Stimulated activated memory B cell treated with anti-CD40 and anti-IgM and Interleukin-4, amounts not matched to agents 10 μg/mL and 1 μg/mL and 100 μg/mL, for 72 hours (primary cell): Measurements from ENCODE around the gene HTT.

Experiments used
- ATAC-seq: fragments of 150-1000 bp; cut with Tn5 transposase; 2 replicates; pipeline ENCODE4 v1.10.0; 2021
- H3K27ac Mint-ChIP-seq: one replicate; pipeline ENCODE4 v1.8.0; 2022; ENCODE audit warnings: mild to moderate bottlenecking, mixed read lengths
- H3K27me3 Mint-ChIP-seq: one replicate; pipeline ENCODE4 v1.8.0; 2022; ENCODE audit warnings: mixed read lengths
- H3K36me3 Mint-ChIP-seq: one replicate; pipeline ENCODE4 v1.8.0; 2022; ENCODE audit warnings: mixed read lengths
- H3K4me1 Mint-ChIP-seq: one replicate; pipeline ENCODE4 v1.8.0; 2022; ENCODE audit warnings: mixed read lengths
- H3K4me3 Mint-ChIP-seq: one replicate; pipeline ENCODE4 v1.8.0; 2022; ENCODE audit warnings: mild to moderate bottlenecking, moderate library complexity, mixed read lengths
- H3K9me3 Mint-ChIP-seq: one replicate; pipeline ENCODE4 v1.8.0; 2022; ENCODE audit warnings: mixed read lengths

HTT gene

DNA sequence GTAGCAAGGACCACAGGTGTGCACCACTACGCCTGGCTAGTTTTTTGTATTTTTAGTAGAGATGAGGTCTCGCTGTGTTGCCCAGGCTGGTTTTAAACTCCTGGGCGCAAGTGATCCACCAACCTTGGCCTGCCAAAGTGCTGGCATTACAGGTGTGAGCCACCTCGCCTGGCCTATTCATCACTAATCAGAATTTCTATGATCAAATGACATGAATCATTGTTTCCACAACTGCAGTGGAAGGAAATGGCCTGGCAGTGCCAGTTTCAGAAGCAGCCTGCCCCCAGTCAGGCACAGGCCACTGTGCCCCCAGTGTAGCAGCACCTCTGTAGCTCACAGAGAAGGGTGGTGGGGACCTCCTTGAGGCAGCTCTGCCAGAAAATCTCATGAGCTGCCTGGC lies 108.5 kb downstream of the HTT start:
- no peak for ATAC-seq
- Mint-ChIP-seq H3K27me3 (no peaks in the 10 kb centered on the region), H3K36me3 (peaks cover 92% of the 10 kb centered on the region), H3K27ac (no peak overlapping the region), H3K4me1 (peaks cover 9% of the 10 kb centered on the region), H3K9me3 (no peaks in the 10 kb centered on the region), H3K4me3 (no peak overlapping the region)

DNA sequence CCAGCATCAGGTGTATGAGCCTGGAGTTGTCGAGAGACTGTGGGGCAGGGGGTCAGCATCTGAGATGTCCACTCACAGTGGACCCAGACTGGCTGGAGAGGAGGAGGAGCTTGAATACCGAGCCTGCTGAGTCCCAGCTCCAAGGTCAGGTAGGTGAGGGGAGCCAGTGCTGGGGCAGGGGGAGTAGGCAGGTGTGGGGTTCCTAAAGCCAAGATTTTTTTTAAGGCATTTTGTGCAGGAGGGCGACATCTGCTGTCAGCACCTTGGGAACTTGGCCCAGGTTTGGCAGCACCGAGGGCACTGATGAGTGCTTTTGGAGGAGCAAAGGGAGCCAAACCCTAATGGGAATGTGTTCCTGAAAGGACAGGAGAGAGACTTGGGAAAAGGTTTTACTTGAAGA lies 110.2 kb downstream of the HTT start:
- H3K36me3 Mint-ChIP-seq: peaks cover 89% of the 10 kb centered on the region
- H3K4me3 Mint-ChIP-seq: no peak overlapping the region
- H3K9me3 Mint-ChIP-seq: no peaks in the 10 kb centered on the region
- H3K27ac Mint-ChIP-seq: peak overlapping the region; percentile 1
- H3K27me3 Mint-ChIP-seq: no peaks in the 10 kb centered on the region
- peaks cover 9% of the 10 kb centered on the region for H3K4me1 Mint-ChIP-seq
- no peak for ATAC-seq

DNA sequence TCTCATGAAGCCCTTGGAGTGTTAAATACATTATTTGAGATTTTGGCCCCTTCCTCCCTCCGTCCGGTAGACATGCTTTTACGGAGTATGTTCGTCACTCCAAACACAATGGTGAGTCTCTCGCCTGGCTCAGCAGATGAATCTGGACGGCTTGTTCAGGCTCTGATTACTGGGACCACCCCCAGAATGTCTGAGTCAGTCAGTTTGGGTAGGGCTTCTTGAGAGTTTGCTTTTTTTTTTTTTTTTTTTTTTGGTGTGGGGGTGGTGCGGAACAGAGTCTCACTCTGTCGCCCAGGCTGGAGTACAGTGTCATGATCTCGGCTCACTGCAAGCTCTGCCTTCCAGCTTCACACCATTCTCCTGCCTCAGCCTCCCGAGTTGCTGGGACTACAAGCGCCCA lies 112.1 kb downstream of the HTT start:
- no peak for ATAC-seq
- Mint-ChIP-seq H3K27ac (no peak overlapping the region), H3K4me3 (no peak overlapping the region), H3K36me3 (peaks cover 79% of the 10 kb centered on the region), H3K4me1 (peaks cover 9% of the 10 kb centered on the region), H3K27me3 (no peaks in the 10 kb centered on the region), H3K9me3 (no peaks in the 10 kb centered on the region)

DNA sequence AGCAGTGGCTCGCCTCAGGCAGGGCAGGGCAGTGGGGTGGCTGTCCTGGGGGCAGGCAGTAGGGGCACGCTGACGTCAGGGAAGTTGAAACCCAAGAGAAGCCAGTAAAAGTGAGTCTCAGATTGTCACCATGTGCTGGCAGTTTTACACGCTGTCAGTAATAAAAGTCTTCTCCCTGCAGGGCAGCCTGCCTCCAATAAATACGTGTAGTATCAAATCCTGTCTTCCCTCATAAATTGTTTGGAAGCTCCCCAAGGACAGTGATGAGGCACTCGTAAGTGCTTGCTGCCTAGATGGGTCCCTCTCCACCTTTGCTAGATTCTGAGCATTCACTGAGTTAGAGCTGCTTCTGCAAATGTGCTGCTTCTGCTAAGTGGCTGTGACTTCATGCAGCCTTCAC lies 113.6 kb downstream of the HTT start:
- peaks cover 9% of the 10 kb centered on the region for H3K4me1 Mint-ChIP-seq
- no peaks in the 10 kb centered on the region for H3K9me3 Mint-ChIP-seq
- no peaks in the 10 kb centered on the region for H3K27me3 Mint-ChIP-seq
- no peak overlapping the region for H3K4me3 Mint-ChIP-seq
- ATAC-seq: no peak
- H3K27ac Mint-ChIP-seq: no peak overlapping the region
- H3K36me3 Mint-ChIP-seq: peaks cover 79% of the 10 kb centered on the region

DNA sequence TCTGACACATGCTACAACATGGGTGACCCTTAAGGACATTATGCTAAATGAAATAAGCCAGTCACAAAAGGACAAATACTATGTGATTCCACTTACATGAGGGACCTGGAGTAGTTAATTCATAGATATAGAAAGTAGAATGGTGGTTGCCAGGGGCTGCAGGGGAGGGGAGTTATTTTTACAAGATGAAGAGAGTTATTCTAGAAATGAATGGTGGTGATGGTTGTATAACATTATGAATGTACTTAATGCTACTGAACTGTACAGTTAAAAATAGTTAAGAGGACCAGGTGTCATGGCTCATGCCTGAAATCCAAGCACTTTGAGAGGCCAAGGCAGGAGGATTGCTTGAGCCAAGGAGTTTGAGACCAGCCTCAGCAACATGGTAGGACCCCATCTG lies 115.0 kb downstream of the HTT start:
- peaks cover 74% of the 10 kb centered on the region for H3K36me3 Mint-ChIP-seq
- H3K4me3 Mint-ChIP-seq: no peak overlapping the region
- H3K9me3 Mint-ChIP-seq: no peaks in the 10 kb centered on the region
- ATAC-seq: no peak
- no peaks in the 10 kb centered on the region for H3K27me3 Mint-ChIP-seq
- peaks cover 2% of the 10 kb centered on the region for H3K4me1 Mint-ChIP-seq
- no peak overlapping the region for H3K27ac Mint-ChIP-seq

DNA sequence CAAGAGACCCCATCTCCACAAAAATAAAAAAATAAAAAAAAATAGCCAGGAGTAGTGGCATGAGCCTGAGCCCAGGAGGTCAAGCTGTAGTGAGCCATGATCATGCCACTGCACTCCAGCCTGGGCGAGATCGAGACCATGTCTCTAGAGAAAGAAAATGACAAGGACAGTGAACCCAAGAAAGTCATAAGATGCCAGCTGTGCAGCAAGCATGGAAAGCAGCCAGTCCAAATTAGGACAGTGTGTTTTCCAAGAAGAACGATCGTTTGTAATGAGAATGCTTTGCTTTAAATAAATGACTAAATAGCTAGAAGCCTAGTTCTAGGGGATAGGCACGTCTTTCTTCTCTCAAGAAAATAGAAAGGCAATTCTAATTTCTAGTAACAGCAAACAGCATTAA lies 116.1 kb downstream of the HTT start:
- Mint-ChIP-seq H3K4me1 (no peaks in the 10 kb centered on the region), H3K36me3 (peaks cover 74% of the 10 kb centered on the region), H3K4me3 (no peak overlapping the region), H3K27me3 (no peaks in the 10 kb centered on the region), H3K9me3 (no peaks in the 10 kb centered on the region), H3K27ac (no peak overlapping the region)
- no peak for ATAC-seq

DNA sequence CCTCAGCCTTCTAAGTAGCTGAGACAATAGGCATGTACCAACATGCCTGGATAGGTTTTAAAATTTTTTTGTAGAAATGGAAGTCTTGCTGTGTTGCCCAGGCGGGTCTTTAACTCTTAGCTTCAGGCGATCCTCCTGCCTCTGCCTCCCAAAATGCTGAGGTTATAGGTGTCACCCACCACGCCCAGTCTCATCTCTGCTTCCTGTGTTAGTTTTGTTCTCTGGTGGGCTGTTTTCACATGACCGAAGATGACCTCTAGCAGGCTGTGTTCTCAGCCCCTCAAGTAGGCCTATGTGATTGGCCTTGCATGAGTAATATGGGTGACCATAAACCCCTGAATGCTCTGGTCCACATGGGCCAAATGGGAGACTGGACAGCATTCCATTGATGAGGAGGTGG lies 117.7 kb downstream of the HTT start:
- no peaks in the 10 kb centered on the region for H3K27me3 Mint-ChIP-seq
- ATAC-seq: no peak
- H3K36me3 Mint-ChIP-seq: peaks cover 78% of the 10 kb centered on the region
- H3K4me1 Mint-ChIP-seq: peaks cover 3% of the 10 kb centered on the region
- no peak overlapping the region for H3K4me3 Mint-ChIP-seq
- no peaks in the 10 kb centered on the region for H3K9me3 Mint-ChIP-seq
- H3K27ac Mint-ChIP-seq: no peak overlapping the region

DNA sequence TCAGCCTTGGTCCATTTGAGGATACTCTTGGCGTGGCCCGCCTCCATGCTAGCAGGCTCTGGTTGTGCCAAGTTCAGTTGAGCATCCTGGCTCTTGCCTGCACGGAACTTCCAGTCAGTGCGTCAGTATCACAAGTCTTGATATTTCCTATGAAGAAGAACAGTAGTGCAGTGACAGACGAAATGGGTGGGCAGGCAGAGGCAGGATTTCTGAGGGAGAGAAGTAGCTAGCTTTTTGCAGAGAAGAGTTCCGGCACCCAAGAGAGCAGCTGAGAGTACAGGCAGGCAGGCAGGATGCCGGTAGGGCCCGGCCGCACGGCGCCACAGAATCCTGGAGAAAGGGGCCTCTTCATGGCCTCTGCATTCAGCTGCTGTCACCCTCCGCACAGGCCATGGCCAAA lies 118.3 kb downstream of the HTT start:
- Mint-ChIP-seq H3K27ac (no peak overlapping the region), H3K9me3 (no peaks in the 10 kb centered on the region), H3K4me3 (no peak overlapping the region), H3K4me1 (peaks cover 7% of the 10 kb centered on the region), H3K36me3 (peaks cover 78% of the 10 kb centered on the region), H3K27me3 (no peaks in the 10 kb centered on the region)
- ATAC-seq: no peak

DNA sequence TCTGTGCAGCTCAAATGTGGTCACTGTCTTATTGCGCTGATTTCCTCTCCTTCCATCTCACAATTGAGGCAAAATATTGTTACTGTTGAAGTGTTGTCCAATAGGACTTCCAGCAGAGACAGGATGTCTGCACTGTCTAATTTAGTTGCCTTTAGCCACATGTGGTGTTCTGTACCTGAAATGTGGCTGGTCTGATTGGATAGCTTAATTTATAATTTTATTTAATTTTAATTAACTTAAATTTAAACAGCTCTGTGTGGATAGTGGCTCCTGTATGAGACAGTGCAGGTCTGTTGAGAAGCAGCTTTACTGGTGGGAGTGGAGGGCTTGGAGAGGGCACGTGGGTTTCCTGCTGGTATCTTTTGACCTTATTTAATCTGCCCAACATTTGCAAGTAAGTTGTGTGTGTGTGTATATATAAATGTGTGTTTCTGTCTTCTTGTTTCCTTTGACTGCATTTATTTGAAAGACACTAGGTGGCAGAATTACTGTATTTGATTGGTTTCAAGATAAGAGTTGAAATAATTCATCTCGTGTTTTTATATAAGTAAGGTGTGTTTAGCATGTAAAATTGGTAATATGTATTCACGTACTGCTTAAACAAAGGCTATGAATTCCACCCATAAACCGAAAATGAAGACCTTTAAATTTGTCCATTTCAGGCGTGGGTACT lies 119.2 kb downstream of the HTT start:
- Mint-ChIP-seq H3K27me3 (no peaks in the 10 kb centered on the region), H3K9me3 (no peaks in the 10 kb centered on the region), H3K36me3 (peaks cover 73% of the 10 kb centered on the region), H3K27ac (no peak overlapping the region), H3K4me1 (peaks cover 7% of the 10 kb centered on the region), H3K4me3 (no peak overlapping the region)
- ATAC-seq: no peak

DNA sequence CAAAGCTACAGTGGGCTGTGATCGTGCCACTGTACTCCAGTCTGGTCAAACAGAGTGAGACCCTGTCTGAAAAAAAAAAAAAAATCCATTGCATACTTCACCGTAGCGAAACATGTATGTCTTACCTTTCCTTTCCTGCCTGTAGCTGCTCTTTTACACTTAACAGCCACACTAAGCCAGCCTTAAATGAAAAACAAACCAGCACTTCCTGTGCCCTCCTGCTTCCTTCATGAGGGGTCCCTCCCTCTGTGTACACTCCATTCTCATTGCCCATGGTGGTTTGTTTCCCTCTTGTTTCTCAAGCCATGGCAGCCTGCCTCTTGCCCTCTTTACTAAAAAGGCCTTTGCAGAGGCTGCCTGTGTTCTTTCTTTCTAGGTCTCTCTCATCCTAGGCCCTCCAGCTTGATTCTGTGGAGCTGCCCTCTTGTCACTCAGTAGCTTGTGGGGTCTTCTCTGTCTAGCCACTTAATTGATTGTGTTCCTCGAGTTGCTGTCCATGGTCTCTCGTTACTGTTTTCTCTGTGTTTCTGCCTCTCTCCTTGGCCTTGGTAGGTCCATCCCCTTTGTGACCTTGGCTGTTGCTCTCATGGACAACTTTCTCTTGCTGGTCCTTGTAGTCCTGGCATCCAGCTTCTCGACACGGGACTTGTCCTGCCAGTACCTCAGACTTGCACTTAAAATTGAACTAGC lies 122.3 kb downstream of the HTT start:
- no peak overlapping the region for H3K4me3 Mint-ChIP-seq
- peaks cover 18% of the 10 kb centered on the region for H3K4me1 Mint-ChIP-seq
- no peaks in the 10 kb centered on the region for H3K9me3 Mint-ChIP-seq
- no peaks in the 10 kb centered on the region for H3K27me3 Mint-ChIP-seq
- H3K36me3 Mint-ChIP-seq: peaks cover 53% of the 10 kb centered on the region
- no peak overlapping the region for H3K27ac Mint-ChIP-seq
- ATAC-seq: no peak

DNA sequence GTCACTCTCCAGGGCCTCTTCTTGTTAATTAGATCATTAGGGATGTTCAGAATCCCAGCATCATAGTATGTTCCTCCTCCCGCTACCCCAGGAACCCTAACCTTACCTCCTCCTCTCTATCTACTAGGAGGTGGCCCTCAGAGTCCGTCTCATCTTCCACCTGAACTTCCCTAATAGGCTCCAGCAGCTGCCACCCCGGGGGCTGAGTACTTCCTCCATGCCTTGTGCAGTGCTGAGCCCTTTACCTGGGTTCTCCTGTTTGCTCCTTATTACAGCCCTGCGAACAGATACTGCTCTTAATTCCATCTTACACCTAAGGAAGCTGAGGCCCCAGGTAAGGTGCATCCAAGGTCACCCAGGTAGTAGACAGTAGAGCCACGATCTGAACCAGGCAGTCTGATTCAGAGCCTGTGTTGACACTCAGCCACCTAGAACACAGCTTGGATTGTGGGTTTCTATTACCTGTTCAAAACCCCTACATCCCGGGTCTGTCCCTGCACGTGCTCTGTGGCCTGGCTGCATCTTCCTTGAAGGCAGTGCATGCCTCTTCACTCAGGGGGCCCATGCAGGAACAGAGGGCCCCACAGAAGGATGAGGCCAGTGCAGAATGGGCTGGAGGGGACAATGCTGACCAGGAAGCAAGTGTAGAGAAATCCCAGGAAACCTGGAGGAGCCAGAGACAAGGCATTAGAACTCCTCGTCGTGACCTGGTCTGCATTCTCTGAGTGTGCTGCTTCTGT lies 123.1 kb downstream of the HTT start:
- peaks cover 47% of the 10 kb centered on the region for H3K36me3 Mint-ChIP-seq
- H3K4me3 Mint-ChIP-seq: no peak overlapping the region
- no peak overlapping the region for H3K27ac Mint-ChIP-seq

DNA sequence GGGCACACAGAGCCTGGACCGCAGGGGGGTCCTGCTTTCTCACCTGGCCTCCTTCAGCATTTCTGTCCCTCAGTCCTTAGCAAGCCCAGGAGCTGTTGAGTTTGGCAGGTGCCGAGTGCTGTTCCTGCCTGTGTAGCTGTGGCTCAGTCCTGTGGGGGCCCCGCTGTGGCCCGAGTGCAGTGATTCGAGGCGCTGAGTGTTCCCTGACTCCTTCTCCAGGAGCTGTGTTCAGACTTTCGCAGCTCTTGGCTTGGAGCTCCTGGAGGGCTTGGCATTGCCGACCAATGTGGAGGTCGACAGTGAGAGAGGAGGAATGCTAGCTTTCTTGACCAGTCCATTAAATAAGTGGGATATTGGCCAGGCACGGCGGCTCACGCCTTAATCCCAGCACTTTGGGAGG lies 124.4 kb downstream of the HTT start:
- Mint-ChIP-seq H3K9me3 (no peaks in the 10 kb centered on the region), H3K4me3 (no peak overlapping the region), H3K4me1 (peaks cover 35% of the 10 kb centered on the region), H3K27me3 (no peaks in the 10 kb centered on the region), H3K36me3 (peaks cover 52% of the 10 kb centered on the region), H3K27ac (no peak overlapping the region)
- no peak for ATAC-seq

More for the DNA sequence above, 123.1 kb downstream of the HTT start:
- ATAC-seq: no peak
- Mint-ChIP-seq H3K4me1 (peaks cover 25% of the 10 kb centered on the region), H3K9me3 (no peaks in the 10 kb centered on the region), H3K27me3 (no peaks in the 10 kb centered on the region)

DNA sequence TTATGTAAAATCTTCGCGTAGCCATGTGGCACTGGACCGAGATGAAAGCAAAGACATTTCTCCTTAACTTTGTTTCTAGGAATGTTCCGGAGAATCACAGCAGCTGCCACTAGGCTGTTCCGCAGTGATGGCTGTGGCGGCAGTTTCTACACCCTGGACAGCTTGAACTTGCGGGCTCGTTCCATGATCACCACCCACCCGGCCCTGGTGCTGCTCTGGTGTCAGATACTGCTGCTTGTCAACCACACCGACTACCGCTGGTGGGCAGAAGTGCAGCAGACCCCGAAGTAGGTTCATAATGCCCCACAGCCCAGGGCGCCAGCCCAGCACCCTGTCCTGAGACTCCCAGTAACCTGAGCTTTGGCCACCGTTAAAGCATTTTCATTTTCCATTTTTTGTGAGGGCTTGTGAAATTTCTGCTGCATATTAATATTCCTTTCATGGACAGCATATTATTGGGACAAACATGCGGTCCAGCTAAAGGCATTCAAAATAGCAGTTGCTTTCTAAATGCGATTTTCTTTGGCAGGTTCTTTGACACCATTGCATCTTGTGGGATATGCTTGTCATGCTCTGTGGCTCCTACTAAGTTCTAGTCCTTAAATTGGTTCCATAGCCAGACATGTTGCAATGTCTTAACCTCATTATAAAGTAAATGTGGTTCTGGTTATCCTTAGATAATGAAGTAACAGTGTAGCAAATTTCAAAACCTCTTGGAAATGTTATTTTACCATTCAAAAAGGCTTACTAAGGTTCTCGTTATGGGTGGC lies 125.4 kb downstream of the HTT start:
- no peak for ATAC-seq
- H3K9me3 Mint-ChIP-seq: no peaks in the 10 kb centered on the region
- peaks cover 35% of the 10 kb centered on the region for H3K4me1 Mint-ChIP-seq
- H3K4me3 Mint-ChIP-seq: no peak overlapping the region
- peaks cover 49% of the 10 kb centered on the region for H3K36me3 Mint-ChIP-seq
- no peak overlapping the region for H3K27ac Mint-ChIP-seq
- H3K27me3 Mint-ChIP-seq: no peaks in the 10 kb centered on the region

DNA sequence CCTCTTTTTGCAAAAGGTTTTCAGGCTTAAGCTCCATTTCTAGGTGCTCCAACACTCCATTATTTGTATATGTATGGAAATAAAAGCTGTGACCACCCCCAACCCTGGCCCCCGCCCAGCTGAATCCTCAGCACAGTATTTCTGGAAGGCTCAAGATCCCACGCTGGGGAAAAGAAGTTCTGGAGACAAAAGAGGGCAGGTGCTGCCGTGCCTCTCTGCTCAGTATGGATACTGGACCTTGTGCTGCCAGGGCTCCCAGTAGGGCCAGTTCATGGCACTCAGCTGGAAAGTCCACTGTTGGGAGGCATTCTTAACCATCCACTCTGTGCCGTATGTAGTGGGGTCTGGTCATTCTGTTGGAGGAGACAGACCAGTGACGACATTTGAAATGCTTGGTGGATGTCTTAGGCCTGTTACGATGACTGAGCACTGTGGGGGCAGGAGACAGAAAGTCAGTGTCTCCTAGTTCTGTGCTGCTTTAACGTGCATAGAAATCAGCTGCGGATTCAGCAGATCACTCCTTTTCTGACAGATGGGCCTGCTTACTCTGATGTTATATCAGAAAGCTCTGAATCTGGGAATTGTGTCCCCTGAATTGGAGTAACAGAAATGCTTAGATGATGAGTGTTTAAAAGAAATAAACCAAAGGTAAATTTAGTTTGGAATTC lies 126.1 kb downstream of the HTT start:
- peaks cover 35% of the 10 kb centered on the region for H3K4me1 Mint-ChIP-seq
- H3K9me3 Mint-ChIP-seq: no peaks in the 10 kb centered on the region
- no peak overlapping the region for H3K4me3 Mint-ChIP-seq
- ATAC-seq: no peak
- no peaks in the 10 kb centered on the region for H3K27me3 Mint-ChIP-seq
- peaks cover 42% of the 10 kb centered on the region for H3K36me3 Mint-ChIP-seq
- H3K27ac Mint-ChIP-seq: no peak overlapping the region
